ENCODE measurements around the gene MRPL37. TPM values are rescaled to one million over a fixed set of nuclear protein-coding genes. Genes with fewer than 3 reads are reported as not detected.

MRPL37 gene
- total RNA-seq (2022; extraction: Qiagen RNA extraction; ENCODE audit: low read depth) = 73.8 to 99.8 TPM (median 94.7 TPM) in 5 replicates

DNA sequence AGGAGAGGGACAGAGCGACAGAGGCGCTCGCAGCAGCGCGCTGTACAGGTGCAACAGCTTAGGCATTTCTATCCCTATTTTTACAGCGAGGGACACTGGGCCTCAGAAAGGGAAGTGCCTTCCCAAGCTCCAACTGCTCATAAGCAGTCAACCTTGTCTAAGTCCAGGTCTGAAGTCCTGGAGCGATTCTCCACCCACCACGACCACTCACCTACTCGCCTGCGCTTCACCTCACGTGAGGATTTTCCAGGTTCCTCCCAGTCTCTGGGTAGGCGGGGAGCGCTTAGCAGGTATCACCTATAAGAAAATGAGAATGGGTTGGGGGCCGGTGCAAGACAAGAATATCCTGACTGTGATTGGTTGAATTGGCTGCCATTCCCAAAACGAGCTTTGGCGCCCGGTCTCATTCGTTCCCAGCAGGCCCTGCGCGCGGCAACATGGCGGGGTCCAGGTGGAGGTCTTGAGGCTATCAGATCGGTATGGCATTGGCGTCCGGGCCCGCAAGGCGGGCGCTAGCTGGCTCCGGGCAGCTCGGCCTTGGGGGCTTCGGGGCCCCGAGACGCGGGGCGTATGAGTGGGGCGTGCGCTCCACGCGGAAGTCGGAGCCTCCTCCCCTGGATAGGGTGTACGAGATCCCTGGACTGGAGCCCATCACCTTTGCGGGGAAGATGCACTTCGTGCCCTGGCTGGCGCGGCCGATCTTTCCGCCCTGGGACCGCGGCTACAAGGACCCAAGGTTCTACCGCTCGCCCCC, at the start of gene MRPL37, which contains the start of gene CYB5RL:
TSS of gene MRPL37 (plus strand) at position 403 of the 754 bp plus-strand sequence. CDS start at position 480, 77 bp downstream.
TSS of gene CYB5RL (minus strand) at position 266 of the 754 bp plus-strand sequence. CDS start 4,414 bp downstream, outside the sequence.

DNA sequence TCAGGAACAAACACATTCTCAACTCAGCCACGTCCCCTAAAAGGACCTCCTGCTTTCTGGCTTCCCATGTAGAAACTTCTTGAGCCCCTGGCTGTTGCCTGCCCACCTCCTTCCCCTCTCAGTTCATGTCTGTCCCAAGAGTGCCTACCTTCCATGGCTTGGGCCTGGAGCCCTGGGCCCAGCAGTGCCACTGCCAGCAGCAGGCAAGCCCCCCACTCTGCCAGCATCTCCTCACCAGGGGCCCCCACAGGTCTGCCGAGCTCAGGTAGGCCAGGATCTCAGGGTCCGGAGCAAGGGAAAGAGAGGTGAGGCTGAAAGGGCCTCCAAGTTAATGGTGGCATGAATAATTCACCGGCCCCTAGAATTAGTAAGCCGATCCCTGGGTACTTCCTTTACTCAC, 47.3 kb upstream of the MRPL37 start, which contains the start of gene CDCP2:
TSS of gene CDCP2 (minus strand) at position 305 of the 400 bp plus-strand sequence. CDS start at position 227, 78 bp downstream.

Other genes with a start within 250 kb of the MRPL37 start
- gene LDLRAD1, start 182.0 kb upstream of the MRPL37 start, total RNA-seq (2022; extraction: Qiagen RNA extraction; ENCODE audit: low read depth) = not detected in 5 replicates
- gene TMEM59, start 147.0 kb upstream of the MRPL37 start, total RNA-seq (2022; extraction: Qiagen RNA extraction; ENCODE audit: low read depth) = 114 to 141 TPM (median 120 TPM) in 5 replicates
- 2.6 to 3.2 TPM (median 2.9 TPM) in 5 replicates for gene TCEANC2, start 146.6 kb upstream of the MRPL37 start, total RNA-seq (2022; extraction: Qiagen RNA extraction; ENCODE audit: low read depth)
- not detected in 5 replicates for gene CDCP2, start 47.2 kb upstream of the MRPL37 start, total RNA-seq (2022; extraction: Qiagen RNA extraction; ENCODE audit: low read depth)
- 2.9 to 3.4 TPM (median 3.1 TPM) in 5 replicates for gene CYB5RL, start 137 bp upstream of the MRPL37 start, total RNA-seq (2022; extraction: Qiagen RNA extraction; ENCODE audit: low read depth)
- 9.1 to 11.3 TPM (median 10.3 TPM) in 5 replicates for gene SSBP3, start 206.2 kb downstream of the MRPL37 start, total RNA-seq (2022; extraction: Qiagen RNA extraction; ENCODE audit: low read depth)

Measured in A549 treated with CpdA at 1 μM for 4 hours (cell line).